ENCODE results near the gene MPPED1.

GRCh38 chr22:43390872-43391271 is 20.9 kb upstream of the MPPED1 start:
- TF ChIP-seq CTCF (conservative IDR thresholded peaks at IDR 0.05) (no peak), EZH2 (IDR thresholded peaks at IDR 0.05; ENCODE audit: low read depth) (no peak)
